GM10847 (cell line): Measurements from ENCODE around the gene HKDC1.

ENCODE experiments used
- POLR2A ChIP-seq: IDR thresholded peaks from 2 replicates; pipeline ENCODE4 v1.6.1; 2011; ENCODE audit not compliant: insufficient read length; ENCODE audit errors: extremely low read depth

HKDC1 gene

GRCh38 chr10:69228151-69228550 lies 8.0 kb downstream of the HKDC1 start:
- TF ChIP-seq POLR2A: no peak

GRCh38 chr10:69229616-69229916 lies 9.4 kb downstream of the HKDC1 start:
- no peak for TF ChIP-seq POLR2A

DNA sequence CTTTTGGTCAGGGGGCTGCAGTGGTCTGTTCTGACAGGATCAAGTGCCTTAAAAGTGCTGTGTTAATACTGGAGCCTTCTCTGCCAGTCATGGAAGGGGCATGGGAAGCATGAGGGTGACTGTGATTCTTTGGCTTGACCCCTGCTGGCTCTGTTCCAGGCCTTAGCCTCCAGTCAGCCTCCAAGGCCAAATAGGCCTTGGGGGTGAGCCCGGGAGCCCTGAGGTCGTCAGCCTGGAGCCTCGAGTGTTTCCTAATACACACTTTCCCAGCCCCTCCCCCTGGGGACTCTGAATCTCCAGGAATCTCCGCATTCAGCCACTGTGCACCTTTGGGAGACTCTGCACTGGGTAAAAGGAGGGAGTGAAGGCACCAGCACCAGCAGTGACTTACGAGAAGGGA lies 10.0 kb downstream of the HKDC1 start:
- TF ChIP-seq POLR2A: no peak

DNA sequence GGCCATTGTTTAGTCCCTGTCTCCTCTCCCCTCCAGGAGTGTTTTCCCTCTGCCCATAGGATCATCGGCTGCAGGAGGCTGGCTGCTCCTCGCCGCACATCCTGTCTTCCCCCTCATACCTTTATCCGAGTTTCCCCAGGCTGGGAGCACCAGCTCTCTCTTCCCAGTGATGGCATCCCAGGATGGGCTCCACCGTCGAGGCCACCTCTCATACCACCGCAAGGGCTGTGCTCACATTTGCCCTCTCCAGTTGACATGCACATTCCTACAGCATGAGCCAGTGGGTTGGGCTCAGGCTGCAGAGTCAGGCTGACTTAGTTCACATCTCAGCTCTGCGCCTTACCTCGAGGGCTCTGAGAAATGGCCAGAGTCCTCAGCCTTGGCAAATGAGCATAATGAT lies 12.1 kb downstream of the HKDC1 start:
- no peak for TF ChIP-seq POLR2A

DNA sequence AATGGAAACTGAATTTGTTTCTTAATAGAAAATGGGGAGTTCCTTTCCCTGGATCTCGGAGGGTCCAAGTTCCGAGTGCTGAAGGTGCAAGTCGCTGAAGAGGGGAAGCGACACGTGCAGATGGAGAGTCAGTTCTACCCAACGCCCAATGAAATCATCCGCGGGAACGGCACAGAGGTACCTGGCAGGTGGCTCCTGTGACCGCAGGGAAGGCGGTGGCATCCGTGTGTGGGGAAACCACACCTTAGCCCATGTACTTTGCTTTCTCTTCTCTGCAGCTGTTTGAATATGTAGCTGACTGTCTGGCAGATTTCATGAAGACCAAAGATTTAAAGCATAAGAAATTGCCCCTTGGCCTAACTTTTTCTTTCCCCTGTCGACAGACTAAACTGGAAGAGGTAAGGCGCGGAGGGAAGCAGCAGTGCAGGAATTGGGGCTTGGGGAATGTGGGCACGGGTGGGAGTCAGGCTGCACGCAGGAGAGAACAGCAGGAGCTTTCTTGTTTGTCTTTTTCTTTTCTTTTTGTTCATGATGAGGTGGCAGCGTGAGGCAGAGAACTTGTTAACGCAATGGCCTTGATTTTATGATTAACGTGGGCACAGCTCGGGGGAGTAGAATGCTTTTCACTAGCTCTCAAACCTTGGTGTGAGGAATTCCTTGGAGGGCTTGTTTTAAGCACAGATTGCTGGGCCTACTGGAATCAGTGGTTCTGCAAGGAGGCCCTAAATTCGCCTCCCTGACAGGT lies 12.8 kb downstream of the HKDC1 start:
- TF ChIP-seq POLR2A: no peak

DNA sequence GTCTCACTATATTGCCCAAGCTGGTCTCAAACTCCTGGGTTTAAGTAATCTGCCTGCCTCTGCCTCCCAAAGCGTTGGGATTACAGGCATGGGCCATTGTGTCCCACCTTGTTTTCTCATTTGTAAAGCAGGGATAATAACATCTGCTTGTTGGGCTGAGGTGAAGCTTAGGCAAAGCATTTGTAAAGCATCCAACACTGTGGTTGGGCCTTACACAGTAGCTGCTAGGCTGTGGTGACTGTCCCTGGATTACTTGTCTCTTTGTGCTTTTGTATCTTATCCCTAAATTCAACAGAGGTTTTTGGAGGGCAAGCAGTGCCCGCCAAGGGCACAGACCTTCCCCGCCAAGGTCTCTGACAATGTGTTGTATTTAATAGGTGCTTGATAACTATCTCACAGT lies 14.3 kb downstream of the HKDC1 start:
- no peak for TF ChIP-seq POLR2A

GRCh38 chr10:69237528-69238159 lies 17.5 kb downstream of the HKDC1 start:
- TF ChIP-seq POLR2A: no peak

- TF ChIP-seq POLR2A: no peak
These were observed 19.0 kb downstream of the HKDC1 start for GRCh38 chr10:69239136-69239535.

DNA sequence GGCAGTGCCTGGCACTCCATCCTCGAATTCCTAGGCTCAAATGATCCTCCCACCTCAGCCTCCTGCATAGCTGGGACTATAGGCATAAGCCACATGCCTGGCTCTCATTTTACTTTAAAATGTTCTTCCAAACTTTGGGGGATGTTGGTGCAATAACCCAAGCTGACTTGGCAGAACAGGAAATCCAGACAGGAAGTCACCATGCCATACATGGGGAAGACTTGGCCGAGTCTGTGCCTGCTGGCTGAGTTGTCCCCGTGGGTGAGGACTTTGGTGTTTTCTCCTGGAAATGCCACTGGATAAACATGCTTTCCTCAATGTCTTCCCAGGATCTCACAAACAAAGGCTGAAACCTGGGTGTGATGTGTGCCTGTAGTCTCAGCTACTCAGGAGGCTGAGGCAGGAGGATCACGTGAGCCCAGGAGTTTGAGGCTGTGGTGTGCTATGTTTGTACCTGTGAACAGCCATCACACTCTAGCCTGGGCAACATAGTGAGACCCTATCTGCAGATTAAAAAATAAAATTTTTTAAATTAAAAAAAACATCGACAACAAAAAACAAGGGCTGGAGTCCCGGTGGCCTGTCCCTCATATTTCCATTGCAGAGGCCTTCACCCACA lies 19.8 kb downstream of the HKDC1 start:
- no peak for TF ChIP-seq POLR2A

DNA sequence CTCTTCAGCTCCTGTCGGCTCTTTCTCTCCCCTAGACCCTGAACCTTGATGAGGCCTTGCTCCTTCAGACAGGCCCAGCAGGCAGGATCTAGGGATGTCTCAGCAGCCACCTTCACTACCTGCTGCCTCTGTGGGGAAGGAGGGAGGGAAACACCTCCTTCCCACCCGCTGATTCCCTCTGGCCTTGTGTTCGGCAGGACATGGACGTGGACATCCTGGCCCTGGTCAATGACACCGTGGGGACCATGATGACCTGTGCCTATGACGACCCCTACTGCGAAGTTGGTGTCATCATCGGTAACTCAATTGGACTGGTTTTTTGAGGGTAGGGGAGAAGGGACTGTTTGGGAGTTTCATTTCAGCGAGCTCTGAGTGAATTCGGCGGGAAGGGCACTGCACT lies 20.3 kb downstream of the HKDC1 start:
- TF ChIP-seq POLR2A: no peak

DNA sequence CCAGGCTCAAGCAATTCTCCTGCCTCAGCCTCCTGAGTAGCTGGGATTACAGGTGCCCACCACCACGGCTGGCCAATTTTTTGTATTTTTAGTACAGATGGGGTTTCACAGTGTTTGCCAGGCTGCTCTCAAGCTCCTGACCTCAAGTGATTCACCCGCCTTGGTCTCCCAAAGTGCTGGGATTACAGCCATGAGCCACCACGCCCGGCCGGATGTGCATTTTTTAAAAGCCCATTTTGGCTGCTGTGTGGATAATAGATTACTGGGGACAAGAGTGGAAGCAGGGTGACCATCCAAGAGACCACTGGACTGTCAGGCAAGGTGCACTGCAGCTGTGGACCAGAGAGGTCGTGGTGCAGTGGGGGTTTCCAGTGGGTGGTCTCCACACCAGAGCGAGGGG lies 21.4 kb downstream of the HKDC1 start:
- TF ChIP-seq POLR2A: no peak

DNA sequence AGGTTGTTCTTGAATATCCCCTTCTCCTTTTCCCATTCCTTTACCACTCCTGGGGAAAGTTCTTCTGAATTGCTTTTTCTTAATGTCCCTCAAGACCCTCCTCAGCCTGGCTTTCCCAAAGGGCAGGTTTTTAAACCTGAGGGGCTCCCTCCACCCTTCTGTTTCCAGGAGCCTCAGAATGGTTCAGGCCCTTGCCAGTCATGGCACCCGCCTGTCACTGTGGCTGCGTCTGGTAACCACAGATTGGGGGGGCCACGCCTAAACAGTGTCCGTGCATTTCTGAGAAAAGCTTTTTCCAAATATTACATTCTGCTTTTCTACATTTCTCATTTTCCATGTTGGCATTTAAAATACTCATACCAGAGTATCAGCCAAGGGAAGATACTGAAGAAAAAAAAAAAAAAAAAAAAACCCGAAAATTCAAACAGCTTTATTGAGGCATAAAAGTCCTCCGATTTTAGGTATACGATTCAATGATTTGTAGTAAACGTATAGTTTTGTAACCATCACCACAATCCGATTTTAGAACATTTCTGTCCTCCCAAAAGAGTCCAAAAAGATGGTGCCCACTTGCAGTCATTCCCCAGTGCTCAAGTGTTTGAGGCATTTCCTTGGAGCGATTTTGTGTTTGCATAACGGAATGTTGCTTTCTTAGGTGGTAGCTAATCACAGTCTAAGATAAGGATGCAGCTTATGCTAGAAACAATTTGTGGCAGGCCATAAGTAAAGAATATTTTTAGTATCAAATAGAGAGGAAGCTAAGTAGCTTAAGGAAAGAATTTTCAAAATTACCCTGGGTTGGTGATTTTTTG lies 22.1 kb downstream of the HKDC1 start:
- TF ChIP-seq POLR2A: no peak

DNA sequence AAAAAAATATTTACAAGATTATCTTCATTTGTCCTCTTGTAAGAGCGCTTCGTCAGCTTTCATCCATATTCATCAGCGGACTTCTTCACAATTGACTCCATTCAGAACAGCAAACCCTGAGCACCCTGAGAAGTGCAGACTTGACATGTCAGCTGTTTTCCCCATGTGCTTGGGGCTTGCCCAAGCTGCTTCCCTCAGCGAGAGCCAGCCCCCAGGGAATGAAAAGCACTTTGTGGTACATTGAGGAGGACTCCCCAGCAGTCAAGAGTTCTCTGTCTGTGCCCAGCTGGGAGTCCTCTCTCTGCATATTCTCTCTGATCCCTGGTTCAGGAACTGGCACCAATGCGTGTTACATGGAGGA lies 22.7 kb downstream of the HKDC1 start:
- no peak for TF ChIP-seq POLR2A

DNA sequence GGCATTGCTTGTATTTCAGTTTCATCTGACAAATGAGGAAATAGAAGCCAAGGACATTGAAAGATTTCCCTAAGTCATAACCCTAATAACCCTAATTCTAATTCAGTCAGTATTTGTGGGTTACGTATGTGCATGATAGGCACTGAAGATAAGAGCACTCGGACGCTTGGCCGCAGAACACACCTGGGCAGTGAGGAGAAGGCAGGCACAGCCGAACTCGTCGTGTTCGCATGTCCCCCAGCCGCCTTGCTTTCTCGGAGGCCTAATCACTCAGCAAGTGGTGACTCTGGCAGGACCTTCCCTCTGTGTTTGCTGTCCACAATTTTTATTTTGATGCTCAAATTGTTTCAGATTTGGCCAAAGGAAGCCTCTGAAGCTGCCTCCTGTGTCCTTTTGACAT lies 23.7 kb downstream of the HKDC1 start:
- no peak for TF ChIP-seq POLR2A

DNA sequence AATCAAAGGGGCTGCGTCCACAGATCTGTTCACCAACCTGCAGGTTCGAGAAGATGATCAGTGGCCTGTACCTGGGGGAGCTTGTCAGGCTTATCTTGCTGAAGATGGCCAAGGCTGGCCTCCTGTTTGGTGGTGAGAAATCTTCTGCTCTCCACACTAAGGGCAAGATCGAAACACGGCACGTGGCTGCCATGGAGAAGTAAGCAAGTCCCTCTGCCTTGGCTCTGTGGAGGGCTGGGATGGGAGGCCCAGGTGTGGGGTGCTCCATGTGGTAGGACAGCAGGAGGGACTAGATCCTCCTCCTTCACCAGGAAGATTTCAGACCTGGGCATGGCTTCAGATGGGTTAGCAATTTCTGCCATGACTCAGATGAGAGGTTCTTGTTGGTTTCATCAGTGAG lies 25.9 kb downstream of the HKDC1 start:
- no peak for TF ChIP-seq POLR2A
